Measurements from ENCODE around the gene HEATR5B.
"Not testable (repeated sequence)": the region's sequence is repeated elsewhere in the genome, so short reads cannot be mapped to it uniquely, and the experiment has no call there.

HEATR5B gene

GRCh38 chr2:36941867-36942266 is 142.3 kb downstream of the HEATR5B start:
- DNase-seq (ENCODE audit: low read depth), result no peak

GRCh38 chr2:36936526-36936925 is 147.6 kb downstream of the HEATR5B start:
- DNase-seq (ENCODE audit: low read depth), result not testable (repeated sequence)

GRCh38 chr2:36931688-36932087 is 152.5 kb downstream of the HEATR5B start:
- DNase-seq (ENCODE audit: low read depth), result not testable (repeated sequence)
